Glutamatergic neuron (in vitro differentiated cells): ENCODE measurements around the gene TM6SF1. TPM values are rescaled to one million over a fixed set of nuclear protein-coding genes. Genes with fewer than 3 reads are reported as not detected.
"Not testable (repeated sequence)": the region's sequence is repeated elsewhere in the genome, so short reads cannot be mapped to it uniquely, and the experiment has no call there.

Experiments used
- DNase-seq: peaks from one replicate; pipeline ENCODE4 v3.0.0; 2022
- H3K27ac Mint-ChIP-seq: one replicate; pipeline ENCODE4 v1.8.0; 2020; ENCODE audit warnings: mild to moderate bottlenecking, mixed read lengths, inconsistent platforms; ENCODE audit not compliant: unreplicated experiment
- H3K27me3 Mint-ChIP-seq: one replicate; pipeline ENCODE4 v1.8.0; 2020; ENCODE audit warnings: mild to moderate bottlenecking, moderate library complexity, mixed read lengths, inconsistent platforms; ENCODE audit not compliant: unreplicated experiment
- H3K36me3 Mint-ChIP-seq: one replicate; pipeline ENCODE4 v1.8.0; 2020; ENCODE audit warnings: mild to moderate bottlenecking, mixed read lengths, inconsistent platforms; ENCODE audit not compliant: unreplicated experiment
- H3K4me1 Mint-ChIP-seq: one replicate; pipeline ENCODE4 v1.8.0; 2020; ENCODE audit warnings: mild to moderate bottlenecking, low read depth, mixed read lengths, inconsistent platforms; ENCODE audit not compliant: unreplicated experiment
- H3K4me3 Mint-ChIP-seq: one replicate; pipeline ENCODE4 v1.8.0; 2020; ENCODE audit warnings: mild to moderate bottlenecking, mixed read lengths, inconsistent platforms; ENCODE audit not compliant: unreplicated experiment
- H3K9me3 Mint-ChIP-seq: one replicate; pipeline ENCODE4 v1.8.0; 2020; ENCODE audit warnings: mild to moderate bottlenecking, moderate library complexity, mixed read lengths, inconsistent platforms; ENCODE audit not compliant: unreplicated experiment
- total RNA-seq: library from RNA; stranded (reverse); fragmentation: NEBNext Ultra II Directional; extraction: Animal tissue kit (Norgen Biotek cat#: 25700); gene quantifications from one replicate; pipeline ENCODE4 v1.2.1, GENCODE V29; 2021; ENCODE audit not compliant: unreplicated experiment
- TF ChIP-seq, protein P1 (sequence below): fragments of 200-600 bp; sonication (generic); IDR thresholded peaks from one replicate; pipeline ENCODE4 v1.5.0; 2021; ENCODE audit not compliant: partially characterized antibody, unreplicated experiment

The TM6SF1 gene
- total RNA-seq, 1 donor from 2014 or later, result not detected

DNA sequence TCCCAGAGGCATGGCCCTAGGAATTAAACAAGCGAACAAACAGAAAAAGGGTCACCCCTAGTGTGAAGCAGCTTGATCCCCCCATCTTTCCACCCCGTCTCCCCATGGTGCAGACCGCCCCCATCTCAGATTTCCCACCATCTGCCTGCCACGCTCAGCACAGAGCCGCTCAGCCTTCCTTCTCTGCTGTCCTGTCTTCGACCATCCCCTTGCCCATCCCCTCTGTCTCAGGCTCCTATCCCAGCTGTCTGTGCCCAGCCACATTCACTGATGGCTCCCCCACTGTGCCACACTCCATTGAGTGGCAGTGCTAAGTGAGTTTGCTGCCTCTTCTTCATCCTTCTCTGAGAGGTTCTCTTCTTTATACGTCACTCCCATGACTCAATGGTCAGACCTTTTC lies 28.7 kb upstream of the TM6SF1 start:
- no peak for DNase-seq
- H3K27me3 Mint-ChIP-seq, result peaks cover 2% of the 10 kb centered on the region
- TF ChIP-seq, protein P1, sequence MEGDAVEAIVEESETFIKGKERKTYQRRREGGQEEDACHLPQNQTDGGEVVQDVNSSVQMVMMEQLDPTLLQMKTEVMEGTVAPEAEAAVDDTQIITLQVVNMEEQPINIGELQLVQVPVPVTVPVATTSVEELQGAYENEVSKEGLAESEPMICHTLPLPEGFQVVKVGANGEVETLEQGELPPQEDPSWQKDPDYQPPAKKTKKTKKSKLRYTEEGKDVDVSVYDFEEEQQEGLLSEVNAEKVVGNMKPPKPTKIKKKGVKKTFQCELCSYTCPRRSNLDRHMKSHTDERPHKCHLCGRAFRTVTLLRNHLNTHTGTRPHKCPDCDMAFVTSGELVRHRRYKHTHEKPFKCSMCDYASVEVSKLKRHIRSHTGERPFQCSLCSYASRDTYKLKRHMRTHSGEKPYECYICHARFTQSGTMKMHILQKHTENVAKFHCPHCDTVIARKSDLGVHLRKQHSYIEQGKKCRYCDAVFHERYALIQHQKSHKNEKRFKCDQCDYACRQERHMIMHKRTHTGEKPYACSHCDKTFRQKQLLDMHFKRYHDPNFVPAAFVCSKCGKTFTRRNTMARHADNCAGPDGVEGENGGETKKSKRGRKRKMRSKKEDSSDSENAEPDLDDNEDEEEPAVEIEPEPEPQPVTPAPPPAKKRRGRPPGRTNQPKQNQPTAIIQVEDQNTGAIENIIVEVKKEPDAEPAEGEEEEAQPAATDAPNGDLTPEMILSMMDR, result no peak
- peaks cover 8% of the 10 kb centered on the region for H3K9me3 Mint-ChIP-seq
- no peak overlapping the region for H3K27ac Mint-ChIP-seq
- H3K36me3 Mint-ChIP-seq, result peaks cover 11% of the 10 kb centered on the region
- no peaks in the 10 kb centered on the region for H3K4me1 Mint-ChIP-seq
- no peak overlapping the region for H3K4me3 Mint-ChIP-seq

DNA sequence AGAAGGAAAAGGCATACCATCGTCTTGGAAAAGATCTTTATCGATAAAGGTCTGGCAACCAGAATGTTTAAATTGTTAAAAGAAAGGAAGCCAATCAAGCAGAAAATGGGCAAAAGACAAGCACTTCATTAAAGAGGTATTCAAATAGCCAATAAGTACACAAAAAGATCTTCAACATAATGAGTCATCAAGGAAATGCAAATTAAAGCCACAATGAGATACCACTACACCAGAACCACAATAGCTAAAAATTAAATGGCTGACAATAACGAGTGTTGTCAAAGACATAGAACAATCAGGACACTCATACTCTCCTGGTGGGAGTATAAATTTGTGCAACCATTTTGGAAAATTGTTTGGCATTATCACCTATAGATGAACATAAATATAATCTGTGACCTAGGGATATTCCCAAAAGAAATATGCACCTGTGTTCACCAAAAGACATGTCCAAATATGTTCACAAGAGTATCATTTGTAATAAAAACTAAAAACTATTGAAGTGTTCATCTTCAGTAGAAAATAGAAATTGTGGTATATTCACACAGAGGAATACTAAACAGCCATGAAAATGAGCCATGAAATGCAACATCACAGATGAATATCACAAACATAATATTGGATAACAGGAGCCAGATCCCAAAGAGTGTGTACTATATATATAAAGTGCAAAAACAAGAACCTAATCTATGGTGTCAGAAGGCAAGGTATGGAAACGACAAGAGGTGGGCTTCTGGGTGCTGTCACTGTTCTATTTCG lies 26.0 kb upstream of the TM6SF1 start:
- TF ChIP-seq, protein P1, result no peak
- Mint-ChIP-seq H3K9me3 (no peaks in the 10 kb centered on the region), H3K27ac (no peak overlapping the region), H3K4me3 (no peak overlapping the region), H3K36me3 (no peaks in the 10 kb centered on the region), H3K4me1 (no peaks in the 10 kb centered on the region), H3K27me3 (peaks cover 2% of the 10 kb centered on the region)
- DNase-seq, result no peak

DNA sequence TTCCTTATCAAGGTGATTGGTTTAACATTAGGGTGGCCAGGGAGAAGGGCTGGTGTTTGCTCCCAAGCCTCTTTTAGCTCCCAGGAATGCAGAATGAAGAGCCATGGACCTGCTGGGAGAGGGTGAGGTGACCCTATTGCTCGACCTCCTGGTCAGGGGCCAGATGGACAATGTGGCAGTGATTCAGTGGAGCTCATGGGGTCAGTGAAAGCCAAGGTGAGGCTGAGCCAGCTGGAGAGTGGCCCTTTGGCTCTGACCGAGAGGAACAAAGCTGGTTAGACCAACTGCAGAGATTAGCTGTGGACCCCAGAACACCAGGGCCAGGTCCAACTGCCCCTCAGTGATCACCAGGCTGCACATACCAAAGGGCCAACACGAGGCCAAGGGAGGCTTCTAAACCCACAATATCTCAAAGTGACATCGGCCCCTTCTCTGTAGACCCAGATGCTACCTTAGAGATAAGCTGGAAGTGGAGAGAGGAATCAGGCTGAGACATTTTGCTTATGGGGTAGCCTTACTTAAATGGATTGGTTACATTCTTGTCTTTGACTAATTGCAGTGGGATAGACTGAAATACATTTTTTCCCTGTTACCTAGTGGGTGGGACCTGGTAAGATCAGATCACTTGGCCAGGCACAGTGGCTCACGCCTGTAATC lies 24.6 kb upstream of the TM6SF1 start:
- H3K9me3 Mint-ChIP-seq, result no peaks in the 10 kb centered on the region
- peaks cover 2% of the 10 kb centered on the region for H3K27me3 Mint-ChIP-seq
- H3K4me1 Mint-ChIP-seq, result no peaks in the 10 kb centered on the region
- no peak overlapping the region for H3K4me3 Mint-ChIP-seq
- TF ChIP-seq, protein P1, result no peak
- no peak overlapping the region for H3K27ac Mint-ChIP-seq
- no peak for DNase-seq
- H3K36me3 Mint-ChIP-seq, result no peaks in the 10 kb centered on the region

DNA sequence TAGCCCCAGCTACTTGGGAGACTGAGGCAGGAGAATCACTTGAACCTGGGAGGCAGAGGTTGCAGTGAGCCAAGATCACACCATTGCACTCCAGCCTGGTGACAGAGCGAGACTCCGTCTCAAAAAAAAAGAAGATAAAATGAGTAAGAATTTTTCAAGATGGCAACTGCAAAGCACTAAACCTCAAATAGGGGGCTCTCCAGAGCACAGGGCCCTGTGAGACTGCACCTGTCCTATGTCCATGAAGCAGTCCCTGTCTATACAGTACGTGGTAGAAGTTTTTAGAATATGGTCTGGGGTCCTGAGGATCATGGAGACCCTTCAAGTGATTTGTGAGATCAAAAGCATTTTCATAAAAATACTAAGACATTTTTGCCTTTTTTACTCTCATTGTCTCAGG lies 22.0 kb upstream of the TM6SF1 start:
- not testable (repeated sequence) for H3K9me3 Mint-ChIP-seq, H3K4me1 Mint-ChIP-seq, H3K27ac Mint-ChIP-seq, H3K27me3 Mint-ChIP-seq, H3K36me3 Mint-ChIP-seq, H3K4me3 Mint-ChIP-seq, DNase-seq

- H3K27me3 Mint-ChIP-seq, H3K36me3 Mint-ChIP-seq: not testable (repeated sequence)
Observed at GRCh38 chr15:83085864-83086552, 21.4 kb upstream of the TM6SF1 start.

More at GRCh38 chr15:83085864-83086552, 21.4 kb upstream of the TM6SF1 start:
- H3K4me3 Mint-ChIP-seq, H3K4me1 Mint-ChIP-seq, DNase-seq, H3K27ac Mint-ChIP-seq, H3K9me3 Mint-ChIP-seq: not testable (repeated sequence)
